Measurements from ENCODE around the gene RPS24.

DNA sequence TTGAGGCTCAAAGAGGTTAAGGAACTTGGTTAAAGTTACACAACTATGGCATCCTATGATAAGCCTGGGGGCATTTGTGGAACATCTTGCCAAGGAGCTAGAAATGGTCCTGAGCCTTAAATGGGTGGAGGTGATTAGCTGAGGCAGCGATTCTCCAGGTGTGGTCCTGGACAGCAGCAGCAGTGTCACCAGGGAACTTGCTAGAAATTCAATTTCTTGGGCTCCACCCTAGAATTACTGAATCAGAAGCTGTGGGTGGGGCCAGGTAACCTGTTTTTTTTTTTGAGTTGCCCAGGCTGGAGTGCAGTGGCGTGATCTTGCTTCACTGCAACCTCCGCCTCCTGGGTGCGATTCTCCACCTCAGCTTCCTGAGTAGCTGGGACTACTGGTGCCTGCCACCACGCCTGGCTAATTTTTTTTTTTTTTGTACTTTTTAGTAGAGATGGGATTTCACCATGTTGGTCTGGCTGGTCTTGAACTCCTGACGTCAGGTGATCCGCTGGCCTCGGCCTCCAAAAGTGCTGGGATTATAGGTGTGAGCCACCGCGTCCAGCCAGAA lies 13.1 kb downstream of the RPS24 start:
- TF ChIP-seq, protein P1, sequence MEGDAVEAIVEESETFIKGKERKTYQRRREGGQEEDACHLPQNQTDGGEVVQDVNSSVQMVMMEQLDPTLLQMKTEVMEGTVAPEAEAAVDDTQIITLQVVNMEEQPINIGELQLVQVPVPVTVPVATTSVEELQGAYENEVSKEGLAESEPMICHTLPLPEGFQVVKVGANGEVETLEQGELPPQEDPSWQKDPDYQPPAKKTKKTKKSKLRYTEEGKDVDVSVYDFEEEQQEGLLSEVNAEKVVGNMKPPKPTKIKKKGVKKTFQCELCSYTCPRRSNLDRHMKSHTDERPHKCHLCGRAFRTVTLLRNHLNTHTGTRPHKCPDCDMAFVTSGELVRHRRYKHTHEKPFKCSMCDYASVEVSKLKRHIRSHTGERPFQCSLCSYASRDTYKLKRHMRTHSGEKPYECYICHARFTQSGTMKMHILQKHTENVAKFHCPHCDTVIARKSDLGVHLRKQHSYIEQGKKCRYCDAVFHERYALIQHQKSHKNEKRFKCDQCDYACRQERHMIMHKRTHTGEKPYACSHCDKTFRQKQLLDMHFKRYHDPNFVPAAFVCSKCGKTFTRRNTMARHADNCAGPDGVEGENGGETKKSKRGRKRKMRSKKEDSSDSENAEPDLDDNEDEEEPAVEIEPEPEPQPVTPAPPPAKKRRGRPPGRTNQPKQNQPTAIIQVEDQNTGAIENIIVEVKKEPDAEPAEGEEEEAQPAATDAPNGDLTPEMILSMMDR (CRISPR knock-in tag; IDR thresholded peaks at IDR 0.05): no peak
- no peak for TF ChIP-seq MNT (IDR thresholded peaks at IDR 0.05)
- no peak for TF ChIP-seq EZH2 (conservative IDR thresholded peaks at IDR 0.05; ENCODE audit: low read depth, low read length)
- no peak for TF ChIP-seq ZHX2 (IDR thresholded peaks at IDR 0.05; ENCODE audit: low read depth)
- TF ChIP-seq ZHX2 (CRISPR knock-in tag; IDR thresholded peaks at IDR 0.05; ENCODE audit: borderline replicate concordance): no peak
- TF ChIP-seq ARNT (IDR thresholded peaks at IDR 0.05): no peak
- TF ChIP-seq PHF8 (CRISPR knock-in tag; IDR thresholded peaks at IDR 0.05): no peak
- no peak for TF ChIP-seq PHF21A (CRISPR knock-in tag; IDR thresholded peaks at IDR 0.05)

Data from HepG2 (cell line).